ENCODE measurements around the gene JAK2. TPM values are rescaled to one million over a fixed set of nuclear protein-coding genes. Genes with fewer than 3 reads are reported as not detected.

Gene JAK2
- polyA plus RNA-seq, 1 of the 3 experiments (the other 2 are of a cell fraction), result 1.3 TPM

DNA sequence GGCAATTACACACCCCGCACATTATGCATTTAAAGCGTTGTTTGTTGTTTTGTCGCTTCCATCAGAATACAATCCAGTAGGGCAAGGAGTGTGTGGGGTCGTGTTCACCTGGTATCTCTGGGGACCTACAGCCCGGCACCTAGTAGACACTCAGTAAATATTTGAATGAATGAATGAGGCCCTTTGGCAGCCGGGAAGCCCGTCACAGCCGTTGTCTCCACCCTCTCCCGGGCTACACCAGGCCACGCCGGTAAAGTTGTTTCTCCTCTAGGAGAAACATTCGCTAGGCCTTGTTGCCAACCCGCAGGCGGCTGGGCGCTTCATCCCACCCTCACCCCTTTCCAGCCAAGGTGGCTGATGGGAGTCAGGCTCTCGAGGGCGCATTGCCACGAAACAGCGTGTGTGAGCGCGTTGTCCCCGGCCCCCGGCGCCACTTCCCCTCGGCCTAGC is 876 bp upstream of the JAK2 start:
- ChIA-PET CTCF (interaction anchor here (1.1 to 4.6 kb wide), 3 partner anchors 10 to 221 kb away, joined by 4 to 21 read pairs (median 8); no protein-coding TSS in a partner anchor), POLR2A (interaction anchor here (1.3 kb wide), 1 partner anchor 11 kb away, joined by 5 read pairs; no protein-coding TSS in a partner anchor)
- Histone ChIP-seq H3K27ac (ENCODE audit: low read depth in 2 of 2, low read length in 1 of 2) (peak overlapping the region; percentile 94 to 97), H3K36me3 (replicated peaks in 1 of 2; ENCODE audit: control insufficient read depth in 1 of 2, insufficient read depth in 2 of 2, low read length in 1 of 2) (no peaks in the 10 kb centered on the region), H3K9ac (peak overlapping the region; percentile 90), H3K27me3 (ENCODE audit: insufficient read depth) (no peaks in the 10 kb centered on the region), H3F3A (replicated peaks; ENCODE audit: insufficient read depth) (peaks cover 29% of the 10 kb centered on the region), H3K4me2 (peak overlapping the region; percentile 88), H2AFZ (ENCODE audit: low read depth) (peak overlapping the region; percentile 91), H3K4me3 (ENCODE audit: low read depth in 2 of 2, low read length in 1 of 2) (peak overlapping the region; percentile 82 to 86), H3K9me2 (no peaks in the 10 kb centered on the region), H3K4me1 (ENCODE audit: control insufficient read depth in 1 of 2, insufficient read depth in 2 of 2, low read depth in 1 of 2, low read length in 1 of 2) (peaks cover 12 to 14% of the 10 kb centered on the region in 2 experiments; a peak in 3 of 4 replicates), H4K20me1 (ENCODE audit: insufficient read depth) (0 out of 2 replicates have a peak, but pooled peaks cover 2% of the 10 kb centered on the region), H3K9me3 (no peaks in the 10 kb centered on the region), H3K79me2 (ENCODE audit: insufficient read depth) (peaks cover 37% of the 10 kb centered on the region)
- TF ChIP-seq RAD21 (IDR thresholded peaks at IDR 0.05; ENCODE audit: low read length) (no peak), MXI1 (IDR thresholded peaks at IDR 0.05; ENCODE audit: low read depth, low read length) (0 out of 2 replicates have a peak, but pooled peaks have one; percentile 0)
- WGBS (ENCODE audit: low lambda C conversion rate), result 19% methylated on average over 15 of the region's 25 CpGs
- no peak for DNase-seq

DNA sequence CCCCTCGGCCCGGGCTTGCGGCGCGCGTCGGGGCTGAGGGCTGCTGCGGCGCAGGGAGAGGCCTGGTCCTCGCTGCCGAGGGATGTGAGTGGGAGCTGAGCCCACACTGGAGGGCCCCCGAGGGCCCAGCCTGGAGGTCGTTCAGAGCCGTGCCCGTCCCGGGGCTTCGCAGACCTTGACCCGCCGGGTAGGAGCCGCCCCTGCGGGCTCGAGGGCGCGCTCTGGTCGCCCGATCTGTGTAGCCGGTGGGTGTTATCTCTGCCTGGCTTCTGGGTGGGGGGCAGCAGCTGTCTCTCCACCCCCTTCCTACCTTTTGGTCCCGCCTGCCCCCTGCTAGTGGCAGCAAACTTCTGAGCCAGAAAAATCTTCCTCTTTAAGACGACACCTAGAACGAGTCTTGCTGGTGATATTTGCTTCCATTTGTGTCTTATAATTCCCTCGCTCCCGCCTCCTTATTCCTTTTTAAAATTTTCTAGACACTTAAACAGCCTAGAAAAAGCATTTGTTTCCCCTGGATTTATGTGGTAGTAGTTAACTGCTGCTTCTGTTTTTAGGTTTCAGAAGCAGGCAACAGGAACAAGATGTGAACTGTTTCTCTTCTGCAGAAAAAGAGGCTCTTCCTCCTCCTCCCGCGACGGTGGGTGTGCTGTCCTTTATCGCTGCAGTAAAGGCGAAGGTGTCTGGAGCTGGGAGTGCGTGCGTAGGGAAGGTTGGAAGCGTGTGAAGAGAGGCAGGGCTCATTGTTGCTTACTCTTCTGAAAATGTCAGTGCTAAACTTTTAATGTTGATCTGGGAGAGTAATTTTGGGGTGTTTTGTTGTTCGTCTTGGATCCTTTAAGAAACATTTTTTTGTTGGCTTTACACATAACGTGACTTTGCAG is 554 bp downstream of the JAK2 start:
- Histone ChIP-seq H3K4me1 (ENCODE audit: control insufficient read depth in 1 of 2, insufficient read depth in 2 of 2, low read depth in 1 of 2, low read length in 1 of 2) (peaks cover 12 to 14% of the 10 kb centered on the region in 2 experiments; a peak in 3 of 4 replicates), H3K4me2 (peak overlapping the region; percentile 88), H3K36me3 (replicated peaks in 1 of 2; ENCODE audit: control insufficient read depth in 1 of 2, insufficient read depth in 2 of 2, low read length in 1 of 2) (no peaks in the 10 kb centered on the region), H3K9me3 (no peaks in the 10 kb centered on the region), H3K9ac (peak overlapping the region; percentile 90), H3K27ac (ENCODE audit: low read depth in 2 of 2, low read length in 1 of 2) (peak overlapping the region; percentile 94 to 97), H3K9me2 (no peaks in the 10 kb centered on the region), H3K4me3 (ENCODE audit: low read depth in 2 of 2, low read length in 1 of 2) (peak overlapping the region; percentile 82 to 86), H2AFZ (ENCODE audit: low read depth) (peak overlapping the region; percentile 89), H3K79me2 (ENCODE audit: insufficient read depth) (peaks cover 52% of the 10 kb centered on the region), H3K27me3 (ENCODE audit: insufficient read depth) (no peaks in the 10 kb centered on the region), H4K20me1 (ENCODE audit: insufficient read depth) (0 out of 2 replicates have a peak, but pooled peaks cover 2% of the 10 kb centered on the region), H3F3A (replicated peaks; ENCODE audit: insufficient read depth) (peaks cover 25% of the 10 kb centered on the region)
- ChIA-PET CTCF (interaction anchor here (0.8 to 6.4 kb wide), 8 partner anchors 11 to 604 kb away, joined by 3 to 102 read pairs (median 4); no protein-coding TSS in a partner anchor), POLR2A (interaction anchor here (0.9 to 1.3 kb wide), 3 partner anchors 12 to 193 kb away, joined by 3 to 7 read pairs (median 5); partner anchors contain the start of gene RCL1)
- DNase-seq, result no peak
- 21% methylated on average over 16 of the region's 42 CpGs for WGBS (ENCODE audit: low lambda C conversion rate)
- TF ChIP-seq NFIC (IDR thresholded peaks at IDR 0.05; ENCODE audit: borderline replicate concordance) (no peak), FOXM1 (IDR thresholded peaks at IDR 0.05; ENCODE audit: low read depth) (no peak), ELF1 (IDR thresholded peaks at IDR 0.05) (no peak), EP300 (IDR thresholded peaks at IDR 0.05; ENCODE audit: borderline replicate concordance in 1 of 2, low read depth in 1 of 2, low read length in 1 of 2) (no peak), USF1 (IDR thresholded peaks at IDR 0.05; ENCODE audit: borderline replicate concordance, low read depth) (no peak), RXRA (IDR thresholded peaks at IDR 0.05; ENCODE audit: borderline replicate concordance, low read depth) (no peak), GABPA (IDR thresholded peaks at IDR 0.05; ENCODE audit: low read depth) (no peak), TEAD4 (IDR thresholded peaks at IDR 0.05; ENCODE audit: borderline replicate concordance, insufficient read depth) (no peak), MEF2A (IDR thresholded peaks at IDR 0.05; ENCODE audit: borderline replicate concordance, low read depth) (no peak), REST (IDR thresholded peaks at IDR 0.05; ENCODE audit: low read depth, low read length) (no peak), SMC3 (IDR thresholded peaks at IDR 0.05; ENCODE audit: low read depth, low read length) (no peak)
- TF ChIP-seq, protein P1, sequence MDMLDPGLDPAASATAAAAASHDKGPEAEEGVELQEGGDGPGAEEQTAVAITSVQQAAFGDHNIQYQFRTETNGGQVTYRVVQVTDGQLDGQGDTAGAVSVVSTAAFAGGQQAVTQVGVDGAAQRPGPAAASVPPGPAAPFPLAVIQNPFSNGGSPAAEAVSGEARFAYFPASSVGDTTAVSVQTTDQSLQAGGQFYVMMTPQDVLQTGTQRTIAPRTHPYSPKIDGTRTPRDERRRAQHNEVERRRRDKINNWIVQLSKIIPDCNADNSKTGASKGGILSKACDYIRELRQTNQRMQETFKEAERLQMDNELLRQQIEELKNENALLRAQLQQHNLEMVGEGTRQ (IDR thresholded peaks at IDR 0.05; ENCODE audit: borderline replicate concordance, low read depth, low read length), result no peak
- TF ChIP-seq, protein P2, sequence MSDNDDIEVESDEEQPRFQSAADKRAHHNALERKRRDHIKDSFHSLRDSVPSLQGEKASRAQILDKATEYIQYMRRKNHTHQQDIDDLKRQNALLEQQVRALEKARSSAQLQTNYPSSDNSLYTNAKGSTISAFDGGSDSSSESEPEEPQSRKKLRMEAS (IDR thresholded peaks at IDR 0.05; ENCODE audit: low read depth), result no peak
